HG03066 (cell line): ENCODE results near the gene WNT7A.

Source experiments
- ATAC-seq: cut with Tn5 transposase; IDR thresholded peaks from one replicate; pipeline ENCODE4 v1.9.1; 2021; ENCODE audit warnings: low read depth; ENCODE audit not compliant: unreplicated experiment

The WNT7A gene

DNA sequence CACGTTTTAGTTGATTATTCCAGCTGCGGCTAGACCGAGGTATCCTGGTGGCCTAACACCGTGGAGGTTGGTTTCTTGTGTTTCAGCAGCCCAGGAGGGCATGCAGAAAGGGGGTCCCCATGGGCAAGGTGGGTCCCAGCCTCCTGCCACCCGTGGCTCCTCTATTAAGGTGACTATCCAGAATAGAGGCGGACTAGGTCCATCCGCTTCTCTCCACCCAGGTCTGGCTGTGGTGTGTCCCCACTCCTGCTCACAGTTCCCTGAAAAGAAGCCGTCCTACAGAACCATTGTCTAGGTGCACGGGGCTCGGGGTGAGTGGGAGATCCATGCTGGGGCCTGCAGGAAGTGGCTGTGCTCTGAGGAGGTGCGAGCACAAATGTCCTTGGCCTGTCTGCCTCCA, 81.5 kb downstream of the WNT7A start:
- ATAC-seq = no peak

DNA sequence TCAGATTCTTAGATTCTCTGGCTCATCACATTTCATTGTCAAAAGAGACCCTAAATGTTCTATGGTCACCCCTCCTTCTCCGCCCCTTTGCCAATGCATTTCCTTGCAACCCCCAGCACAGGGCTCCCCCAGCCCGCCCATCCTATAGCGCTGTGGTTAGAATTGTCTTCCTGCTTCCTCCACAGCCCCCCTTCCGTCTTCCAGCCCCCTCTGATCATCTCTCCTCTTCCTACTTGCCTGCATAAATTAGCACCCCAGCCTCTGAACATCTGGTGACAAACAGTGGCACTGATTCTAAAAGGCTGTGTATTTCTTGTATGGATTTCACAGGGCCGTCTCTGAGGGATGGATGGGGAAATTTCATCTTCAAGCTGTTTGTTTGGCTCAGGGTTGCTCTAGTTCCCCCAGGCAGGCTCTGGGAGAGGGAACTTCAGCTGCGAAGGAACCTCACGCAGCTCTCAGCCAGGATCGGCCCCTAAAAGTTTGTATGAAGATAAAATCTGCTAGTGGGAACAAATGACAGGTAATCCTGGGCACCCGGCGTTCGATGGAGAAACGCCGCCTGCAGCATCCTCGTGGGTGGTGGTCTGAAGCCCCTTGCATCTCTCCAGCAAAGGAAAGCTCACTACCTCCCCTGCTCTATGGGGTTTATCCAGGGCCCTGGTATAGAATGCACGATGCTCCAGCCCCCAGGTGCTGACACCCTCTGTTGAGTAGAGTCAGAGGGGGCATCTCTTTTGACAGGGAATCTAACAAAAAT, 83.0 kb downstream of the WNT7A start:
- no peak for ATAC-seq

DNA sequence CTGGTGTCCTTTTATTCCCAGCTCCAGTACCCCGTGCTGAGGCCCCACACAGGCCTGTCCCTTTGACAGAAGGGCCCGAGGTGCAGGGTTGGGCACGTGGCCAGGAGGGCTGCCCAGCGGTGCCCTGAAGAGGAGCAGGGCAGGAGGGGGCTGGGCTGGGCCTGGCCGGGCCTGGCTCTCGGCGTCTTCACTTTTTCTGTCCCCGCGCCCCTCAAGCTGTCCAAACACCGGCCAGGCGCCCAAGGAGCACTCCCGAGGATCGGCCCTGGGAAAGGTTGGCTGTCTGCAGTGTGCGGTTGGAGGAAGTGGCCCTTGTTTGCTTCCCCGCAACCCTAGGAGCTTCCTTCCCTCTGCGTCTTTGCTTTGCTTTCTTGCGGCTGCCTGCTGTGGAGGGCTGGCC, 84.1 kb downstream of the WNT7A start:
- ATAC-seq = no peak

DNA sequence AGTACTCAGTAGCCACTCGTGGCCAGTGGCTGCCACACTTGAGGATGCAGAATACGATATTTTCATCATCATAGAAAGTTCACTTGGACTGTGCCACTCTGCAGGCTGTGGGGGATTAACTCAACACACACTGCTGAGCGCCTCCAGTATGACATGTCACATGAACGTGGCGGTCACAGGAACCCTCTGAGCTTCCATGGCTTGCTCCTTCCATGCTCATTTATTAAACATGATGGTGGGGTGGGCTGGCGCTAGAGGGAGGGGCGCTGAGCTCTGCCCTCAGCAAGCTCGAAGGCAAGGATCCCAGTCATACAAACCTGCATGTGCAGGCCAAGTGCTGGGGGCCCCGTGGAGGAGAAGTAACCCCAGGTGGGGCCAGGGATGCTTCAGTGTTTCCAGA, 85.5 kb downstream of the WNT7A start:
- ATAC-seq = no peak

DNA sequence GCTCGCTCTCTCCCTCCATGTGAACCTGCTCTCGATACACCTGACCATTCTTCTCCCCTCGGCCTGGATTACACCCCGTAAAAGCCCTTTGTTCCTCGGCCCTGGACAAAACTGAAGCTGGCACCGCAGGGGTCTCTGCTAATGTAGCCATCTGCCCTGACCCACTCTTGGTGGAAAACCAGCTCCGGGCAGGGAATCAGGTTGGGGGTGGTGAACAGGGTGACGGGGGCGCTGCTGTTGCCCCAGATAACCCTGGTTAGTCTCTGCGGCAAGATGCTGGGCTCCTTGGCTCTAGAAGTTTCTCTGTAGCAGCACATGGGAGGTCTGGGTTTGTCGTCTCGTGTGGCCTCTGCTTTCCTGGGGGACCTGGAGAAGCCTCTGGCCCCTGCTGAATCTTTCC, 86.4 kb downstream of the WNT7A start:
- ATAC-seq = no peak

DNA sequence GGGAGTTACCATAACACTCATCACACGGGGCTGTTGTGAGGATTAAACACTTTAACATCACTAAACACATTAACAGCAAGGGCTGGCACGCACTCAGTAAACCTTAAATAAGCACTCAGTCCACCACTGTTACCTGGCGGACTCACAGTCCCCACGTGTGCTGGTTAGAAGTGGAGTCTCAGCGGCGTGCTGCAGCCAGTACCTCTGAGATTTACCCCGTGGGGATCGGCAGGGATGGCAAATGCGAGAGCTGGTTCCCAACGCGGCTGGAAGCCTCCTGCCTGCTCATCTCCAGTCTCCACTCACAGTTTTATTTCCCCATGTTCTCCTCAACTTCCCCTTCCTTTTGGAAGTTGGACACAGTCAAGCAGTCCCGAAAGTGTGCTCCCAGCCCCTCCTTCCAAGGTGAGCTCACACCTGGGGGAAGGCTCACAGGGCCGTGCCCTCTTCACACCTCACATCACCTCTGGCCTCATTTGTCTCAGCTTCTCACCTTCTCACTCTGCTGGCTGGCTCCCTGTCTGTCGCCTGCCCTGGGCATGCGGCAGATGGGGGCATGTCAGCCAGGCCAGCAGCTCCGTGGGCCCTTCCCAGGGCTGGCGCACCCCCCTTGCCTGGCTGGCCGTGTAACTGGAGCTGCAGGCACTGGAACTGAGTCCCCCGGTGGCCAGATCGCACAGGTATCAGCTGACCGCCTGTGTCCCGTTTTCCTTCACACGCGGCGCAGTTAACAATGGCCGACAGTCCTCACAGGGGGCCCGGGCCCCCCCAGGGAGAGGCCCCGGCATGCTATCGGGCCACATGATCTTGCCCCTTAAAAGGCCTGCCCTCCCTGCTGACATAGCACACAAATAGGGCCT, 87.1 kb downstream of the WNT7A start:
- no peak for ATAC-seq

DNA sequence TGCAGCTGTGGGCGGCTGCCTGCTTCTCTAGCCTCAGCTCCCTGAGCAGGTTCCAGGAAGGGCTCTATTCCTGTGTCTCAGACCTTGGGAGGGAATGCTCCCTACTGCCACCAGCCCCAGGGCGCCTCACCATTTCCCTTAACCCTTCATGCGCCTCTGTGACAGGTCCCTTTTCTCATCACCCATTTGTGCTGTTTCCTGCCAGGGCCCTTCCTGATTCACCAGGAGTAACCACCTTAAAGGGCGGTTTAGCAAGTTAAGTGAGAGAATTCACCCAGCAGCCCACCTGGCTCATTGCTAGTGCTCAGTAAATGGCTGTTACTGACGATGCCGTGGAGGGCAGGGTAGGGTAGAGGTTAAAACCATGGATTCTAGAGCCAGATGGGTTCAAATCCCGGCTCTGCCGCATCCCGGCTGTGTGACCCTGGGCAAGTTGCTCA, 87.8 kb downstream of the WNT7A start:
- no peak for ATAC-seq

DNA sequence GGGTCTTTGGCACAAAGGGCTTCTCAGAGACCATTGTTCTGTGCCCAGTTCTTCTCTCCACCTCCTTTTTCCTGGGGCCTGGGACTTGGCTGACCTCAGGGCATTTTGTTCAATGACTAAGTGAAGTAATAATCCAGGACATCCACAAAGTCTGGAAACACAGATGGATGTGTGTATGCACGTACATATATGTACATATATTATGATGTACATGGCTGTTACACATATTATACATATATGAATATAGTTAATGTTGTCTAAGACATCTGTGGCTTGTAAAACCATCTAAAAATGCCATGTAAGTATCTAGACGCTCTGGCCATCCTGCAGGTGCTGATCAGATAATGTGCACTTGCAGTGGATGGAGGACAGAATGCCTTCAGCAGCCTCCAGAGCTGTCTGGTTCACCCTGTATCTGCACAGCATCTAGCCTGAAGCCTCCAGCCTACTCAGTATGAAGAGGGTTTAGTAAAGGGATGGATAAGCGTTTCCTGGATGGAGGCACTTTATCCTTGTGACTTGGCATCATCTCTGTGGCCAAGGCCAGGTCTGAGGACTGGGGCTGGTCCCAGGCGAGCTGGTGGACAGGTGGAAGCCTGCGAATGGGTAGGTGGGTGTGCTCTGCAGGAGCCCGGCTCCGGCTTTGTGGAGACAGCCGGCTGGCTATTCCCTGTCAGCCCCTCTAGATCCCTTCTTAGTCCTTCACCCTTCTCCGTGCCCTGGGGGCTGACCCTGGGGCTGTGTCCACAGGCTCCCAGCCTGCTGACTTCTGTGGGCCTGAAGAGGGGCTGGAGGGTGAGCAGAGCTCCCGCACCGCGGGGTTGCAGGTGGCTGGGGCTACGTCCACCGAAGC, 88.4 kb downstream of the WNT7A start:
- ATAC-seq = no peak

DNA sequence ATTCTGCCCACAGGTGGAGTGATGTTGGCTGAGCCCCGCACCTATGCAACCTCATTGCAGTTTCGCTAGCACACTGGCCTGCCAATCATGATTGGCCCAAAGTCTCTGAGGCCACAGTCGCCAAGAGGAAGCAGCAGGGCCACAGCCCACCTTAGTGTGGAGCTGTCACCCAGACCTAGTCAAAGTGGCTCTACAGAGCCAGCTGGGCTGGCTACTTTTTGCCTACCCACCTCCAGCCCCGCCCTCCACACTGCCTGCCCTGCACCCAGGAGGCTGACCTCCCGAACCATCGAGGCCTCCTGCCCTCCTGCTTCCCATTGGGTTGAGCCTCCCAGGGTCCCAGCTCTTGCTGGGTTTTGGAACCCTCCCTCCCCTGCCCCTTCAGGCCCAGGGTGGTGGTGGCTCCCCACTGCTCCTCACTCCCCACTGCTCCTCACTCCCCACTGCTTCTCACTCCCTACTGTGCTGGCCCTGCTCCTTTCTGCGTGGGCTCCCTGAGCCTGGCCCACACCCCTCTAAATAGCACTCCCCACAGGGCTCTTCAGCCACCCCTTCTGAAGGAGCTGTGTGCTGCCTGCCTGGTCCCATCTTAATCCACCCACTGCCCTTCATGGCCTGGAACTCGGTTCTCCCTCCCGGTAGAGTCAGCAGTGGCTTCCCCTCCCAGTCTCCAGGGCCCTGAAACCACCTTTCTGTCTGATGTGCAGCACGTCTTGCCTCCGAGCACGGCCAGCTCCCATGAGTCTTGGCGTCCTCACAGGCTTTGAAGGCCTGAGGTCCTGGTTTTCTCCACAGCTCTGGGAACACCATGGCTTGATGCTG, 89.3 kb downstream of the WNT7A start:
- no peak for ATAC-seq

DNA sequence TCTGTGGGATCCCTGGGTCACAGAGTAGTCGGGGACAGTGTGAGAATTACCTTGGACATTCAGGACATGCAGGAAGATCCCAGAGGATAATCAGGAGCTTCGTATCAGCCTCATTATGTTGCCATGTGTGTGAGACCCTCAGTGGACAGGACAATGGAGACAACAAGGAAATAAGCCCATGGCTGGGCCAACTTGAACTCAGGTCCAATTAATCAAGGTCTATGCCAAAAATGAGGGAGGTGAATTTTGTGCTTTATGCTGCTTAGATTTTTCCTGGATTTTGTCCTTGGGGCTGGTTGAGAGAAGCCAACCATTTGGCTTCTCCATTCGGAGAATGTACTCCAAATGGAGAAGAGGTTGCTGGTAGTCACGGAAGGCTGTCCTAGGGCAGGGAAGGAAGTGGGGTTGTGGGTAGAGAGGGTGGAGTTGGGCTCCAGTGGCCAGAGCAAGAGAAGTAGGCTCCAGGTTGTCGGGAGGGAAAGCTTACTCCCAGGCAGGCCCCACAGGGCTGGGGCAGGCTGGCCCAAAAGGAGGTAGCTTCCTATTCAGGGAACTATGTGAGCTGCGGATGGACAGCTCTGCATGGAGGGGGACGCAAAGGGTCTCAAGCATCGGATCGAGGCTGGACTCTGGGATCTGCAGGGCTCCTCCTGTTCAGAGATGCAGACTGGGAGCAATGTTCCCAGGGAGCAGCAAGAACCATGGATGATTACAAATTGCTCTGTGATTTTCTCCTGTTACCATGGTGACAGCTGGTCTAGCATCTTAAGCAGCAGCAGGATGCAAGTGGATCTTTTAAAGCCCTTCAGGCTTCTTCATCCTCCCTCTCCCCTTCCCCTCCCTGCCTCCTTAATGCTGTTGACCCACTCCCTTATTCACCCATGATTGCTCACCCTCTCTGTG, 91.1 kb downstream of the WNT7A start:
- no peak for ATAC-seq

DNA sequence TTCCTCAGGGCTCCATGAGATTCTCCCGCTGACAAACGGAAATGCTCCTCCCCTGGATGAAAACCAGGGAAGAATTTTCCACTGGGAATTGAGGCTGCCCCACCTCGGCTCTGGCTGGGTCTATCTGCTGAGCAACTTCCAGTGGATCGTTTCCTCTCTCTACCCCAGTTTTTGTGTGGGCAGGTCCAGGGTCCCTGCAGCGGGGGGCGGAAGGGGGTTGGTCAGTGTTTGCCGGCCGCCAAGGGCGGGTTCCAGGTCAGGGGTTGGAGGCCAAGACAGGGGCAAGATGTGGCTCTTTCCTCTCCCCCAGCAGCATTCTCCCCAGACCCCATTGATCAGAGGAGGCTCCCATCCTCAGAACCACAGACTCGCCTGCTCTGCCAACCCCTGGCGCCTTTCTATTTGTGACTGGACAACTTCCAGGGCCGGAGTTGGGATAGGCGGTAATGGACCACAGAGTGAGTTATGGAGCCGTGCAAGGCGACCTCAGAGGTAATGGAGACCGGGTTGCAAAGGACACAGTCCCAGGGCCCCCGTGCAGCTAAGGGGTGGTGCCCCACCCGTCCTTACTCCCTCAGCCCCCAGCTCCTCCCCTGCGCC, 92.2 kb downstream of the WNT7A start:
- no peak for ATAC-seq

DNA sequence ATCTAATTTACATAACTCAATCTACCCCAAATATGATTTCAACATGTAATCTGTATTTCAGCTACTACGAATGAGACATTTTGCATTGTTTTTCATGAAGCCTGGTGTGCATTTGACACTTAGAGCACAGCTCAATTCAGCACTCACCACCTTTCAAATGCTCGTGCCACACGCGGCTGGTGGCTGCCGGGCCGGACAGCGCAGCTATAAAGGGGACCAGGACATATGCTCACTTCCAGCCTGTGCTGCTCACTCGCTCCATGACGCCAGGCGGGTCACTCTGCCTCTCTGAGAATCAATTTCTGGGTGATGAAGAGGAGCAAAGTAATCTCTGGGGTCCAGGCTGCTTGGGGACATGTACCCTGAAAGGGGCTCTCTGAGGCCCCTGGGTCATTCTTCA, 93.1 kb downstream of the WNT7A start:
- no peak for ATAC-seq

DNA sequence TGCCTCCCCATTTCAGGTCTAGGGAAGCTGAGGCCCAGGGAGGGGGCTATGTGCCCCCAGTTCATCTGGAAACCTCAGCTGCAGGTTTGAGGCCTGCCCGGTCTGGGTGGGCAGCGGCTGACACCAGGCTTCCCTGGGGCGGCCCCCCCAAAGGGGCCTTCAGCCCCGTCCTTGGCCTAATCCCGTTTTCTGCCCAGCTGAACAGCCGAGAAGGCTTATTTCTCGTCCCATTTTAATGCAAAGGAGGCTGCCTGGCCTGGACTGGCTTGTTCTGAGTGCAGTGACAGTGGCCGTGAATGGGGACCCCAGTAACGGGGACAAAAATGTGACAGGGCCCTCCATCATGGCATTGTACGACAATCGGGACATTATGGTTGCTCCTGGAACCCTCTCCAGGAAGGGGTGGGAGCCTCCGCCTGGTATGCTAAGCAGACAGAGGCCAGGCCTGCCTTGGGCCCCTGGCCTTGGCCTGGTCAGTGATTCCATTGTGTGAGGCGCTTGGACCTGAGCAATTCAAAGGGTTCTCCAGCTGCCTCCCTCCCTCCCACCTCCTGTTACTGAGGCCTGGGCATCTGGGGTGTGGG, 93.9 kb downstream of the WNT7A start:
- no peak for ATAC-seq

DNA sequence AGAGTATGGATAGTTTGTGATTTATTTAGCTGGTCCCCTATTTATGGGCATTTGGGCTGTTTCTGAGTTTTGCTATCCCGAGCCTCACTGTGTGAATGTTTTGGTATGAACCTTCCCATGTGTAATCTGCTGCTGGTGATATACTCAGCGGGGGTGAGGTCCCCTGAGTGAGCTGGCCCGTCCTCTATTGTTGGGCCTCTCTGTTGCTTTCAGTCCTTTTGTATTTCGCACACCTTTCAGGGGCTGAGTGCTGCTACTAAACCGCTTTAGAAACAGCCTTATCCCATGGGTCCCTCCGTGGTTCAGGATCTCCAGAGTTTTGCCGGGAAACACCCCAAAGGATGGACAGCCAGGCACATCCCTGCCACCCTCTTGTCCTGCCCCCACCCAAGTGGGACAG, 94.5 kb downstream of the WNT7A start:
- ATAC-seq = no peak

DNA sequence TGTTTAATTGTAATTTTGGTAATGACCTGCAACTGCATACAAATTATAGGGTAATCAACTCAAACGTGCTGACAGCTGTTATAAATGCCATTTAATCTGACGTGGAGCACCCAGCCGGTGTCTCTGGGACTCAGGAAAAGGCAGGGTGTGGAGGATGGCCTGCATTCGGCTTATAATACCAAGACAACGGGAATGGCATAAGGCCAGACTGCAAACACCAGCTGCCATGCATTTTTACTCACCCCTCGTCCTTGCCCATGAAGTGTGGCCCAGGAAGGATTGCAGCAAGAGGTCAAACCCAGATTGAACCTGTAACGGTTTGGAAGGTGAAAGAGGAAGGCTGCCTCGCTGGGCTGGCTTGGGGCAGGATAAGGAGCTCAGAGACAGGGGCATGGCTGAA, 96.4 kb downstream of the WNT7A start:
- no peak for ATAC-seq

DNA sequence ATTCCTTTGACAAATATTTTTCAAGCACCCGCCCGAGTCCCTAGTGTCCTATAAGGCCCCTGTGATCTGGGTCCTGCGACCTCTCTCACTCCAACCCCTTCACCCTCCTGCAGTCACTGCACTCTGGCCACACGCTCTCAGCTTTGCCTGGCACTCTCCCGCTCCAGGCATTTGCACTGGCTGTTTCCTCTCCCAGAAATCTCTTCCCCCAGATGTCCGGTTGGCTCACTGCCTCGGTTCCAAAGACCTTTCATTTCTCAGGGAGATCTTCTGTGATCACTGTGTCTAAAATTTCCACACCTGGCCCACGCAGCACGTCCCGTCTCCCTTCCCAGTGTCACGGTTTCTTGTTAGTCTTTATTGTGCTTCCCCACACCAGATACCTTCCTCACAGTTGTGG, 97.4 kb downstream of the WNT7A start:
- no peak for ATAC-seq

DNA sequence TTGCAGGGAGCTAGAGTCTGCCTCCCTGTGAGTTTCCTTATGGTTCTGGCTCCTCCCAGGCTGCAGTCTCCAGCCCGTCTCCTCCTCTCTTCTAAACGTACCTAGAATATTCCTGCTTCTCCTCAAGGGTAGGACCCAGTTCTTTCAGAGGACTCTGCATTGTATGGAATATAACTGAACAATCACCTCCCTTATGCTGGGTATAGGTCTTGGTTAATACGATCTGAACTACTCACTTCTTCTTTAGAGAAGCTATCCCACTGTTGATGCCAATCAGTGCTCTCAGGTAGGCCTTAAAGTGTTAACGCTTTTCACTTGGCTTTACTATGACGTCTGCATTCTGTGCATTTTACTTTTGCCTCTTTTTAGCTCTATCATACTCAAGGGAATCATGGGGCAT, 98.5 kb downstream of the WNT7A start:
- no peak for ATAC-seq

DNA sequence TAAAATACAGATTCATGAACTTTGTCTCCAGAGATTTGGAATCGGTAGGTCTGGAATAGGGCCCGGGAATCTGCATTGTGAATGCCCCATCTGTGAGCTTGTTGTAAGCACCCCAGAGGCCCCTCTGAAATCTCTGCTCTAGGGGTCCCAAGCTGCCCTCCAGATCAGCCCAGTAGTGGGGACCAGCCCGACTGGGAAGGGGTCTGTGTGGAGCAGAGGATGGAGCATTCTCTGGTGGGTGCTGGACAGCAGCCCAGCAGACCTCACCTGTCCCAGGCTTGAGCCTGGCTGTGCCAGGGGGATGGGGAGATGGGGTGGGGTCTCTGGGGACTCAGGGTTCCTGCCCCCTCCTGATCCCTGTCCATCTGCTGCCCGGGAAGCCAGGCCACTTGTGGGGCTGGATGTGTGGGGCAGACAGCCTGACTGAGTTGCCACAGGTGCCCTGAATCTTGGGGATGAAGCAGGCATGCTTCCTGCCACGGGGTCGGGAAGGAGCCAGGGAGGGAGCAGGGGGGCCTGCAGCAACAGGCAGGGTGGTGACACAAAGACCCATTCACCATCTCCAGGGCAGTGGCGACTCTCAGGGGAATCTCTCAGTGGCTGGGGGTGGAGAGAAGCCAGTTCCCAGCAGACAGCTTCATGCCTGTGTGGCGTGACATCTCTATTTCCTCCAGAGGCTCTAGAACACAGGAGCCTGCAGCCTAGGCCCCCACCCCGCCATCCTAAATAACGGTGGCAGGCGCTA, 99.3 kb downstream of the WNT7A start:
- no peak for ATAC-seq
